OCI-LY7 (cell line): ENCODE measurements around the gene CHMP1A.

Experiments
- CTCF ChIP-seq: fragments of 200-600 bp; sonication (generic); conservative IDR thresholded peaks from 2 replicates; pipeline ENCODE4 v1.5.1; 2014; ENCODE audit warnings: mild to moderate bottlenecking, antibody characterized with exemption, low read length, moderate library complexity, mixed read lengths
- EZH2phosphoT487 ChIP-seq: fragments of 200-600 bp; sonication (generic); IDR thresholded peaks from 2 replicates; pipeline ENCODE4 v1.6.1; 2018; ENCODE audit warnings: low read depth, borderline replicate concordance, mild to moderate bottlenecking, mixed run types, antibody characterized with exemption, low read length, moderate library complexity, mixed read lengths

DNA sequence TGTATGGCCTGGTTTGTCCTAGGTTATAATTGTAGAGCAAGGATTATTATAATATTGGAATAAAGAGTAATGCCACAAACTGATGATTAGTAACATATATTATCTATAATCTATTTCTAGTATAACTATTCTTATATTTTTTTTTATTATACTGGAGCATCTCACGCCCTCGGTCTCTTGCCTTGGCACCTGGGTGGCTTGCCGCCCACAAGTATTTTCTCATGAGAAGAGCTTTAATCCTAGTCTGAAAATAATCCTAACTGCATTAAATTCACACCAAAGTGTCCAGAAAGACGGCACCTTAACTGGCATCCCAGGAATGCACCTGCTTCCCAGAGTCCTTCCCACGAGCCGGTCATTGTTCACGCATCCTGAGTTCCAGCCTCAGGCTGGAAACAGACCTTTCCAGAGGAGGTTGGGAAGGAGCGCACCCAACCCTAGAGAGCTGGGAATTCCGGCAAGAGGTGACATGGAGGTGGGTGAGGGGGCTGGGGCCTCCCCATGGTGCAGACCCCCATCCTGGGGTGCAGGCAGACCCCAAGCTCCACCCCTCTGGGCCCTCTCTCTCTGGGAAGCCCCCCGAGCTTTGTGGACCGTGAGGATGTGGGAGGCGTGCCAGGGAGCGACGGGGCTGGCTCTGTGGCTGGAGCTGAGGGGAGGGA lies 15.9 kb downstream of the CHMP1A start:
- TF ChIP-seq CTCF (no peak; the same call in 1 of the 2 replicates), EZH2phosphoT487 (no peak)
